Measurements from ENCODE around the gene TBC1D9. TPM values are rescaled to one million over a fixed set of nuclear protein-coding genes. Genes with fewer than 3 reads are reported as not detected.

The TBC1D9 gene
- total and polyA plus RNA-seq, 2 donors (not counting 1 experiment from before 2014, with no cell fraction given), result 48.9 to 235 TPM

DNA sequence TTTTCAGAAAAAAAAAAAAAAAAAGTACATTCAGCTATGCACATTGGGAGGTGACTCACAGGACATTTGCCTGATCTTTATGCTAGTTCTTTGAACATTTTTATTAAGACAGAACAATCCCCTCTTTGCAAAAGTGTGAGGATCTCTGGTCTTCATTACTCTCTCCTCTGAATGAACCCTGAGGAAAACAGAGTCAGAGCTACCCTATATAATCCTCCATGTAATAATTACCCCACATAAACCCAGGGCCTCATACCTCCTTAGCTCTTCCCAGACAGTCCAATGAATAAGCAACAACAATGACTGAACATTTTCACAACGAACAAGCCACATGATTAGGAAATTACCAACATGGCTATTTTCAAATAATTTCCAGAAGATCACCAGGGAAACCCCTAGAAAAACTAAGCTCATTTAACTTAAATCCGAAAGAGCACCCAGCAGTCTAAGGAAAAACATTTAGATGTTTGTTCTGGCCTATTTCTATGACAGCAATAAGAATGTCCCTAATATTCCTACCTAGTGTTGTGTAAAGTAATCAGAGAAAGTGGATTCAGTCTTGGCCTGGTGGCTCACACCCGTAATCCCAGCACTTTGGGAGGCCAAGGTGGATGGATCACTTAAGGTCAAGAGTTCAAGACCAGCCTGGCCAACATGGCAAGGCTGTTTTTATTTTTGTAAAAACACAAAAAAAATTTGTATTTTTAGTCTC is 37.8 kb downstream of the TBC1D9 start:
- H3K9me3 Mint-ChIP-seq (ENCODE audit: insufficient read depth), result no peaks in the 10 kb centered on the region
- TF ChIP-seq EZH2 (IDR thresholded peaks at IDR 0.05; ENCODE audit: borderline replicate concordance, insufficient read depth, low read depth, low read length, poor library complexity, severe bottlenecking), result no peak
- TF ChIP-seq, protein P1, sequence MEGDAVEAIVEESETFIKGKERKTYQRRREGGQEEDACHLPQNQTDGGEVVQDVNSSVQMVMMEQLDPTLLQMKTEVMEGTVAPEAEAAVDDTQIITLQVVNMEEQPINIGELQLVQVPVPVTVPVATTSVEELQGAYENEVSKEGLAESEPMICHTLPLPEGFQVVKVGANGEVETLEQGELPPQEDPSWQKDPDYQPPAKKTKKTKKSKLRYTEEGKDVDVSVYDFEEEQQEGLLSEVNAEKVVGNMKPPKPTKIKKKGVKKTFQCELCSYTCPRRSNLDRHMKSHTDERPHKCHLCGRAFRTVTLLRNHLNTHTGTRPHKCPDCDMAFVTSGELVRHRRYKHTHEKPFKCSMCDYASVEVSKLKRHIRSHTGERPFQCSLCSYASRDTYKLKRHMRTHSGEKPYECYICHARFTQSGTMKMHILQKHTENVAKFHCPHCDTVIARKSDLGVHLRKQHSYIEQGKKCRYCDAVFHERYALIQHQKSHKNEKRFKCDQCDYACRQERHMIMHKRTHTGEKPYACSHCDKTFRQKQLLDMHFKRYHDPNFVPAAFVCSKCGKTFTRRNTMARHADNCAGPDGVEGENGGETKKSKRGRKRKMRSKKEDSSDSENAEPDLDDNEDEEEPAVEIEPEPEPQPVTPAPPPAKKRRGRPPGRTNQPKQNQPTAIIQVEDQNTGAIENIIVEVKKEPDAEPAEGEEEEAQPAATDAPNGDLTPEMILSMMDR (IDR thresholded peaks at IDR 0.05), result no peak
- H3K4me1 Mint-ChIP-seq, result peaks cover 87% of the 10 kb centered on the region
- no peak for ATAC-seq (ENCODE audit: low read depth)
- Histone ChIP-seq H3K27ac (ENCODE audit: low read length in 2 of 2) (peak overlapping the region; percentile 11 to 33), H3K4me3 (ENCODE audit: control extremely low read depth in 1 of 5, extremely low read depth in 1 of 5, insufficient read depth in 1 of 5, low read depth in 2 of 5, low read length in 4 of 5) (no peak overlapping the region), H4K20me1 (ENCODE audit: control insufficient read depth, insufficient read depth, low read length, poor library complexity, severe bottlenecking) (peaks cover 25% of the 10 kb centered on the region), H3K9ac (ENCODE audit: low read length) (peak overlapping the region; percentile 24), H2AFZ (ENCODE audit: insufficient read depth, low read depth, low read length, poor library complexity, severe bottlenecking) (no peak overlapping the region), H3K79me2 (ENCODE audit: control insufficient read depth, insufficient read depth, low read length) (peaks cover 99% of the 10 kb centered on the region), H3K9me3 (ENCODE audit: control extremely low read depth in 1 of 3, control insufficient read depth in 2 of 3, insufficient read depth in 1 of 3, low read length in 2 of 3) (peaks cover 0 to 3% (median 0%) of the 10 kb centered on the region in 3 donors), H3K4me2 (replicated peaks; ENCODE audit: low read depth, low read length, poor library complexity, severe bottlenecking) (peak overlapping the region; percentile 40), H3K4me1 (ENCODE audit: control insufficient read depth in 2 of 2, insufficient read depth in 2 of 2, low read length in 2 of 2) (peaks cover 67 to 77% of the 10 kb centered on the region in 2 donors), H3K27me3 (replicated peaks in 1 of 4; ENCODE audit: control extremely low read depth in 1 of 4, control insufficient read depth in 3 of 4, insufficient read depth in 4 of 4, low read length in 3 of 4) (no peaks in the 10 kb centered on the region), H3K36me3 (replicated peaks in 1 of 2; ENCODE audit: control extremely low read depth in 1 of 2, control insufficient read depth in 1 of 2, extremely low read depth in 1 of 2, insufficient read depth in 2 of 2, low read length in 1 of 2) (peaks cover 0 to 8% of the 10 kb centered on the region in 2 experiments)
- H3K27me3 Mint-ChIP-seq, result no peaks in the 10 kb centered on the region
- 22% methylated on average over 1 of the region's 3 CpGs for WGBS (ENCODE audit: insufficient coverage)
- intact Hi-C loops (cut with micrococcal nuclease), result no loop called here
- peak overlapping the region; percentile 59 for H3K27ac Mint-ChIP-seq
- DNase-seq, result no peak
- POLR2A ChIA-PET, result interaction anchor here (0.5 to 4.0 kb wide), 6 partner anchors 9 to 122 kb away, joined by 3 to 22 read pairs (median 7); partner anchors contain the start of gene TBC1D9
- H3K4me3 Mint-ChIP-seq, result peak overlapping the region; percentile 76
- CTCF ChIA-PET, result interaction anchor here (0.6 to 5.4 kb wide), 11 partner anchors 9 to 358 kb away, joined by 3 to 36 read pairs (median 4); no protein-coding TSS in a partner anchor

DNA sequence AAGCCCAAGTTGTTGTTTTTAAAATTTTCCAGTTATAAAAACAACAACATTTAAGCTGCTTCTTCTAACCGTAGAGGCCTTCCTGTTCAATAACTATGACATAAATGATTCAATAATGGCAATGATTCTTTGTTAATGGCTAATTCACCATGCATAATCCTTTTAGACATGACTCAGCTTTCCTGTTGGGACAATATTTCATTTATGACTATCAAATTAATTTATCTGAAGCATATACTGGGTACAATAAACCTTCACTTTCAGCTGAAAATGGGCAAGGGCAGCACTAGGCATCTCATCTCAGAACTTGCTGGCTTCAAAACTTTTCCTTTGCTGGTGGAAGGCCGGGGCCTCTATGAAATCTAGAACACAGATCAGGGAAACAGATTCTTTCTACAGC is 38.9 kb downstream of the TBC1D9 start:
- Mint-ChIP-seq H3K27me3 (no peaks in the 10 kb centered on the region), H3K9me3 (ENCODE audit: insufficient read depth) (no peaks in the 10 kb centered on the region), H3K4me1 (peaks cover 80% of the 10 kb centered on the region), H3K27ac (peak overlapping the region; percentile 67), H3K4me3 (peak overlapping the region; percentile 47)
- H3K27me3 ChIP-seq (replicated peaks in 1 of 4; ENCODE audit: control extremely low read depth in 1 of 4, control insufficient read depth in 3 of 4, insufficient read depth in 4 of 4, low read length in 3 of 4), result no peaks in the 10 kb centered on the region
- ChIA-PET POLR2A (interaction anchor here (0.7 kb wide), 1 partner anchor 159 kb away, joined by 6 read pairs; no protein-coding TSS in a partner anchor), CTCF (interaction anchor here (0.9 to 5.4 kb wide), 4 partner anchors 23 to 133 kb away, joined by 3 to 32 read pairs (median 5); no protein-coding TSS in a partner anchor)
- peaks cover 57 to 67% of the 10 kb centered on the region in 2 donors for H3K4me1 ChIP-seq (ENCODE audit: control insufficient read depth in 2 of 2, insufficient read depth in 2 of 2, low read length in 2 of 2)
- TF ChIP-seq, protein P1 (IDR thresholded peaks at IDR 0.05), result no peak
- no peak for TF ChIP-seq EZH2 (IDR thresholded peaks at IDR 0.05; ENCODE audit: borderline replicate concordance, insufficient read depth, low read depth, low read length, poor library complexity, severe bottlenecking)
- 20% methylated on average over 1 of the region's 2 CpGs for WGBS (ENCODE audit: insufficient coverage)
- no peak overlapping the region for H3K4me3 ChIP-seq (ENCODE audit: control extremely low read depth in 1 of 5, extremely low read depth in 1 of 5, insufficient read depth in 1 of 5, low read depth in 2 of 5, low read length in 4 of 5)
- peak overlapping the region in 1 of 2 donors; percentile 43 for H3K27ac ChIP-seq (ENCODE audit: low read length in 2 of 2)
- H3K9ac ChIP-seq (ENCODE audit: low read length), result peak overlapping the region; percentile 26
- no peak for DNase-seq
- no peak overlapping the region for H2AFZ ChIP-seq (ENCODE audit: insufficient read depth, low read depth, low read length, poor library complexity, severe bottlenecking)
- no peak for ATAC-seq (ENCODE audit: low read depth)
- intact Hi-C loops (cut with micrococcal nuclease), result no loop called here
- H4K20me1 ChIP-seq (ENCODE audit: control insufficient read depth, insufficient read depth, low read length, poor library complexity, severe bottlenecking), result peaks cover 25% of the 10 kb centered on the region
- H3K79me2 ChIP-seq (ENCODE audit: control insufficient read depth, insufficient read depth, low read length), result peaks cover 99% of the 10 kb centered on the region
- H3K4me2 ChIP-seq (replicated peaks; ENCODE audit: low read depth, low read length, poor library complexity, severe bottlenecking), result peak overlapping the region; percentile 40
- H3K9me3 ChIP-seq (ENCODE audit: control extremely low read depth in 1 of 3, control insufficient read depth in 2 of 3, insufficient read depth in 1 of 3, low read length in 2 of 3), result no peaks in the 10 kb centered on the region
- peaks cover 0 to 8% of the 10 kb centered on the region in 2 experiments for H3K36me3 ChIP-seq (replicated peaks in 1 of 2; ENCODE audit: control extremely low read depth in 1 of 2, control insufficient read depth in 1 of 2, extremely low read depth in 1 of 2, insufficient read depth in 2 of 2, low read length in 1 of 2)

Measured in B cell (primary cell).